Activated T-helper 17 cell treated with anti-CD3 and anti-CD28 coated beads, Interleukin-2, amount 50 U/mL, for 72 hours (primary cell): ENCODE results near the gene MGAT5. TPM values are rescaled to one million over a fixed set of nuclear protein-coding genes. Genes with fewer than 3 reads are reported as not detected.

Experiments
- ATAC-seq: fragments of 150-1000 bp; cut with Tn5 transposase; replicated peaks from 2 replicates; pipeline ENCODE4 v1.10.0; 2021; ENCODE audit warnings: mild to moderate bottlenecking, moderate library complexity
- H3K27ac Mint-ChIP-seq: one replicate; pipeline ENCODE4 v1.8.0; 2022; ENCODE audit warnings: mixed read lengths
- H3K27me3 Mint-ChIP-seq: one replicate; pipeline ENCODE4 v1.8.0; 2022; ENCODE audit warnings: mixed read lengths
- H3K36me3 Mint-ChIP-seq: one replicate; pipeline ENCODE4 v1.8.0; 2022; ENCODE audit warnings: low read depth, mild to moderate bottlenecking, mixed read lengths
- H3K4me1 Mint-ChIP-seq: one replicate; pipeline ENCODE4 v1.8.0; 2022; ENCODE audit warnings: mixed read lengths
- H3K4me3 Mint-ChIP-seq: one replicate; pipeline ENCODE4 v1.8.0; 2022; ENCODE audit warnings: mild to moderate bottlenecking, mixed read lengths
- H3K9me3 Mint-ChIP-seq: one replicate; pipeline ENCODE4 v1.8.0; 2022; ENCODE audit warnings: mixed read lengths
- total RNA-seq, 2 donors: library from RNA; stranded (reverse); gene quantifications; one replicate each; pipeline ENCODE4 v1.2.3, GENCODE V29; 2022

The MGAT5 gene
- total RNA-seq, 2 donors from 2014 or later = 53.0 to 53.1 TPM

GRCh38 chr2:134254824-134255223 lies 952 bp downstream of the MGAT5 start:
- H3K27ac Mint-ChIP-seq = no peak overlapping the region
- H3K4me1 Mint-ChIP-seq = peaks cover 60% of the 10 kb centered on the region
- H3K36me3 Mint-ChIP-seq = peaks cover 63% of the 10 kb centered on the region
- H3K4me3 Mint-ChIP-seq = no peak overlapping the region
- H3K27me3 Mint-ChIP-seq = no peaks in the 10 kb centered on the region
- no peak for ATAC-seq
- no peaks in the 10 kb centered on the region for H3K9me3 Mint-ChIP-seq

- no peaks in the 10 kb centered on the region for H3K9me3 Mint-ChIP-seq
- H3K36me3 Mint-ChIP-seq = peaks cover 78% of the 10 kb centered on the region
- no peak for ATAC-seq
- no peak overlapping the region for H3K27ac Mint-ChIP-seq
- H3K27me3 Mint-ChIP-seq = no peaks in the 10 kb centered on the region
- peaks cover 61% of the 10 kb centered on the region for H3K4me1 Mint-ChIP-seq
- peak overlapping the region; percentile 42 for H3K4me3 Mint-ChIP-seq
Measured at GRCh38 chr2:134256956-134257355, 3.1 kb downstream of the MGAT5 start.

- no peaks in the 10 kb centered on the region for H3K27me3 Mint-ChIP-seq
- no peak for ATAC-seq
- H3K9me3 Mint-ChIP-seq = no peaks in the 10 kb centered on the region
- H3K4me3 Mint-ChIP-seq = peak overlapping the region; percentile 42
- no peak overlapping the region for H3K27ac Mint-ChIP-seq
- H3K4me1 Mint-ChIP-seq = peaks cover 55% of the 10 kb centered on the region
- peaks cover 75% of the 10 kb centered on the region for H3K36me3 Mint-ChIP-seq
Measured at GRCh38 chr2:134257509-134257908, 3.6 kb downstream of the MGAT5 start.

GRCh38 chr2:134257965-134258683 lies 4.3 kb downstream of the MGAT5 start:
- Mint-ChIP-seq H3K27me3 (no peaks in the 10 kb centered on the region), H3K36me3 (peaks cover 78% of the 10 kb centered on the region), H3K27ac (peak overlapping the region; percentile 71), H3K4me3 (peak overlapping the region; percentile 42), H3K4me1 (peaks cover 56% of the 10 kb centered on the region), H3K9me3 (no peaks in the 10 kb centered on the region)
- ATAC-seq = no peak

GRCh38 chr2:134258684-134259388 lies 5.0 kb downstream of the MGAT5 start:
- Mint-ChIP-seq H3K27me3 (no peaks in the 10 kb centered on the region), H3K36me3 (peaks cover 78% of the 10 kb centered on the region), H3K27ac (peak overlapping the region; percentile 71), H3K9me3 (no peaks in the 10 kb centered on the region), H3K4me3 (peak overlapping the region; percentile 42), H3K4me1 (peaks cover 52% of the 10 kb centered on the region)
- peak; percentile 91 for ATAC-seq

- Mint-ChIP-seq H3K4me1 (peaks cover 48% of the 10 kb centered on the region), H3K27ac (peak overlapping the region; percentile 71), H3K9me3 (no peaks in the 10 kb centered on the region), H3K27me3 (no peaks in the 10 kb centered on the region), H3K4me3 (peak overlapping the region; percentile 42), H3K36me3 (peaks cover 71% of the 10 kb centered on the region)
- no peak for ATAC-seq
Measured at GRCh38 chr2:134259571-134259970, 5.7 kb downstream of the MGAT5 start.

GRCh38 chr2:134259994-134260393 lies 6.1 kb downstream of the MGAT5 start:
- H3K36me3 Mint-ChIP-seq = peaks cover 66% of the 10 kb centered on the region
- no peaks in the 10 kb centered on the region for H3K9me3 Mint-ChIP-seq
- H3K27ac Mint-ChIP-seq = peak overlapping the region; percentile 71
- H3K4me3 Mint-ChIP-seq = peak overlapping the region; percentile 42
- no peak for ATAC-seq
- H3K27me3 Mint-ChIP-seq = no peaks in the 10 kb centered on the region
- H3K4me1 Mint-ChIP-seq = peaks cover 48% of the 10 kb centered on the region

- Mint-ChIP-seq H3K4me3 (peak overlapping the region; percentile 42), H3K9me3 (no peaks in the 10 kb centered on the region), H3K36me3 (peaks cover 59% of the 10 kb centered on the region), H3K27me3 (no peaks in the 10 kb centered on the region), H3K27ac (peak overlapping the region; percentile 71), H3K4me1 (peaks cover 44% of the 10 kb centered on the region)
- ATAC-seq = no peak
Measured at GRCh38 chr2:134260713-134261112, 6.8 kb downstream of the MGAT5 start.

- peaks cover 52% of the 10 kb centered on the region for H3K36me3 Mint-ChIP-seq
- peak; percentile 70 for ATAC-seq
Measured at GRCh38 chr2:134261398-134262131, 7.7 kb downstream of the MGAT5 start.

GRCh38 chr2:134262684-134263083 lies 8.8 kb downstream of the MGAT5 start:
- Mint-ChIP-seq H3K4me1 (peaks cover 51% of the 10 kb centered on the region), H3K36me3 (peaks cover 51% of the 10 kb centered on the region), H3K27ac (peak overlapping the region; percentile 63), H3K4me3 (peak overlapping the region; percentile 43), H3K9me3 (no peaks in the 10 kb centered on the region), H3K27me3 (no peaks in the 10 kb centered on the region)
- no peak for ATAC-seq

More at GRCh38 chr2:134261398-134262131, 7.7 kb downstream of the MGAT5 start:
- Mint-ChIP-seq H3K9me3 (no peaks in the 10 kb centered on the region), H3K27ac (peak overlapping the region; percentile 26), H3K4me1 (peaks cover 43% of the 10 kb centered on the region), H3K4me3 (peak overlapping the region; percentile 42), H3K27me3 (no peaks in the 10 kb centered on the region)

- peaks cover 41% of the 10 kb centered on the region for H3K4me1 Mint-ChIP-seq
- no peak overlapping the region for H3K4me3 Mint-ChIP-seq
- H3K27ac Mint-ChIP-seq = peak overlapping the region; percentile 32
- no peaks in the 10 kb centered on the region for H3K9me3 Mint-ChIP-seq
- no peaks in the 10 kb centered on the region for H3K27me3 Mint-ChIP-seq
- peak; percentile 49 for ATAC-seq
- H3K36me3 Mint-ChIP-seq = peaks cover 61% of the 10 kb centered on the region
Measured at GRCh38 chr2:134268265-134268664, 14.4 kb downstream of the MGAT5 start.

GRCh38 chr2:134269230-134269629 lies 15.4 kb downstream of the MGAT5 start:
- no peak overlapping the region for H3K4me3 Mint-ChIP-seq
- H3K9me3 Mint-ChIP-seq = no peaks in the 10 kb centered on the region
- H3K27me3 Mint-ChIP-seq = no peaks in the 10 kb centered on the region
- peaks cover 70% of the 10 kb centered on the region for H3K36me3 Mint-ChIP-seq
- peaks cover 45% of the 10 kb centered on the region for H3K4me1 Mint-ChIP-seq
- no peak overlapping the region for H3K27ac Mint-ChIP-seq
- no peak for ATAC-seq

GRCh38 chr2:134269972-134270735 lies 16.3 kb downstream of the MGAT5 start:
- Mint-ChIP-seq H3K9me3 (no peaks in the 10 kb centered on the region), H3K4me3 (peak overlapping the region; percentile 20), H3K27ac (peak overlapping the region; percentile 36), H3K27me3 (no peaks in the 10 kb centered on the region), H3K36me3 (peaks cover 78% of the 10 kb centered on the region), H3K4me1 (peaks cover 46% of the 10 kb centered on the region)
- ATAC-seq = no peak

- Mint-ChIP-seq H3K4me3 (peak overlapping the region; percentile 27), H3K4me1 (peaks cover 52% of the 10 kb centered on the region), H3K27ac (peak overlapping the region; percentile 36), H3K27me3 (no peaks in the 10 kb centered on the region), H3K36me3 (peaks cover 92% of the 10 kb centered on the region), H3K9me3 (no peaks in the 10 kb centered on the region)
- peak; percentile 96 for ATAC-seq
Measured at GRCh38 chr2:134271758-134272157, 17.9 kb downstream of the MGAT5 start.
